ENCODE measurements around the gene LMO2.
"Not testable (repeated sequence)": the region's sequence is repeated elsewhere in the genome, so short reads cannot be mapped to it uniquely, and the experiment has no call there.

LMO2 gene

GRCh38 chr11:33859306-33859705 lies 32.6 kb downstream of the LMO2 start:
- DNase-seq, result no peak

- peak; percentile 93 for DNase-seq
Measured at GRCh38 chr11:33857933-33858371, 33.9 kb downstream of the LMO2 start.

GRCh38 chr11:33855500-33855899 lies 36.4 kb downstream of the LMO2 start:
- no peak for DNase-seq

- no peak for DNase-seq
Measured at GRCh38 chr11:33848717-33849390, 43.0 kb downstream of the LMO2 start.

GRCh38 chr11:33847251-33847650 lies 44.6 kb downstream of the LMO2 start:
- DNase-seq, result no peak

- no peak for DNase-seq
Measured at GRCh38 chr11:33844236-33844635, 47.6 kb downstream of the LMO2 start.

- no peak for DNase-seq
Measured at GRCh38 chr11:33843018-33843417, 48.9 kb downstream of the LMO2 start.

GRCh38 chr11:33842236-33842915 lies 49.5 kb downstream of the LMO2 start:
- no peak for DNase-seq

GRCh38 chr11:33838234-33838633 lies 53.6 kb downstream of the LMO2 start:
- not testable (repeated sequence) for DNase-seq

- not testable (repeated sequence) for DNase-seq
Measured at GRCh38 chr11:33837334-33837733, 54.5 kb downstream of the LMO2 start.

GRCh38 chr11:33835143-33835878 lies 56.6 kb downstream of the LMO2 start:
- DNase-seq, result no peak

GRCh38 chr11:33832676-33833075 lies 59.2 kb downstream of the LMO2 start:
- no peak for DNase-seq

- no peak for DNase-seq
Measured at GRCh38 chr11:33830903-33831648, 60.8 kb downstream of the LMO2 start.

- peak; percentile 90 for DNase-seq
Measured at GRCh38 chr11:33829430-33830141, 62.3 kb downstream of the LMO2 start.

GRCh38 chr11:33828604-33829429 lies 63.1 kb downstream of the LMO2 start:
- peak; percentile 41 for DNase-seq

- no peak for DNase-seq
Measured at GRCh38 chr11:33827206-33827605, 64.7 kb downstream of the LMO2 start.

GRCh38 chr11:33825854-33826560 lies 65.9 kb downstream of the LMO2 start:
- DNase-seq, result no peak

GRCh38 chr11:33822981-33823380 lies 68.9 kb downstream of the LMO2 start:
- DNase-seq, result not testable (repeated sequence)

- DNase-seq, result no peak
Measured at GRCh38 chr11:33819278-33820035, 72.4 kb downstream of the LMO2 start.

Measured in eye (tissue), 1 donor.